Mucosa of rectum (tissue), 2 donors: Measurements from ENCODE around the gene KDM7A.

Experiments used
- H3K27ac ChIP-seq, 2 donors: one replicate each; pipeline ENCODE4 v1.7.0; 2013; ENCODE audit warnings: inconsistent platforms in 2 of 2, low read depth in 2 of 2, low read length in 2 of 2
- H3K27me3 ChIP-seq, 2 donors: one replicate each; pipeline ENCODE4 v1.7.0; 2013; ENCODE audit warnings: low read length in 2 of 2; ENCODE audit not compliant: control insufficient read depth in 2 of 2, insufficient read depth in 2 of 2
- H3K36me3 ChIP-seq, 2 donors: one replicate each; pipeline ENCODE4 v1.7.0; 2013; ENCODE audit warnings: low read length in 2 of 2; ENCODE audit not compliant: control insufficient read depth in 2 of 2, insufficient read depth in 2 of 2
- H3K4me1 ChIP-seq, 2 donors: one replicate each; pipeline ENCODE4 v1.7.0; 2013; ENCODE audit warnings: low read length in 2 of 2, mild to moderate bottlenecking in 1 of 2; ENCODE audit not compliant: control insufficient read depth in 2 of 2, insufficient read depth in 2 of 2
- H3K4me3 ChIP-seq, 2 donors: one replicate each; pipeline ENCODE4 v1.7.0; 2013; ENCODE audit warnings: low read length in 2 of 2
- H3K9ac ChIP-seq, 2 donors: one replicate each; pipeline ENCODE4 v1.7.0; 2013; ENCODE audit warnings: low read length in 2 of 2, low read depth in 1 of 2, mild to moderate bottlenecking in 1 of 2
- H3K9me3 ChIP-seq, 2 donors: one replicate each; pipeline ENCODE4 v1.7.0; 2013; ENCODE audit warnings: low read length in 2 of 2; ENCODE audit not compliant: control insufficient read depth in 2 of 2
- donor health status: healthy.
- donor health status: Normal muscosa, but diverticular disease.

The KDM7A gene

DNA sequence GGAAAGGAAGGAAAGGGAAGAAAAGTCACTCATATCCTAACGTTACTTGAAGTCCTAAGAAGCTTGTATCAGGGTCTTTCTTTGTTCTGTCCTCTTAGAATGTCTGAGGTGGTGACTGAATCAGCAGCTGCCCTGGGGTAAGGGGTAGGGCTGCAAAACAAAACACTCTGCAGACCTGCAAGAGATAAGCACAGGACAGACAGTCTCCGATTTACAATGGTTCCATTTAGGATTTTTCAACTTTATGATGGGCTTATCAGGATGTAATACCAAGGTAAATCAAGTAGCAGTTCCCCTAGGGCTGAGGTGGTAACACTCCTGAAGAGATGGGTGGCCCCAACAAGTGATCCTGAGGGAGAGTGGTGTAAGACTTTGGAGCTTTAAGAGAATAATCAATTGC, 16.5 kb downstream of the KDM7A start:
- Histone ChIP-seq H3K4me3 (no peak overlapping the region), H3K27me3 (no peaks in the 10 kb centered on the region), H3K4me1 (peaks cover 2 to 10% of the 10 kb centered on the region in 2 donors), H3K9me3 (no peaks in the 10 kb centered on the region), H3K36me3 (no peaks in the 10 kb centered on the region), H3K9ac (no peak overlapping the region), H3K27ac (no peak overlapping the region)

DNA sequence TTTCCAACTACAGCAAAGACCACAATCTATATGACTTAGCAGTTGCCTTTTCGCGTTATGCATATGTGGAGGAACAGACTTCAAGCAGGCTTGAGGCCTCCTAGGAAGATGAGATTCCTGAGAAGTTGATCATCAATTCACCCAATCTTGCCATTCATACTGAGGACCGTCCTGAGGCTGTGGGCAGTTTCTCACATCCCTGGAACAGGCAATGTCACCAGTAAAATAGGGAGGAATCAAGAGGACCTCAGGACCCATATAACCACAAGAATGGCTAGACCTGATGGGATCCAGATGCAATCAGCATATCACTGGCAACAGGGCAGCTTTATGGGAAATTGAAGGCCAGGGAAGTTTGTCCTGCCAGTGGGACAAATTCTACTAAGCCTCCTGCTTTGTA, 17.3 kb downstream of the KDM7A start:
- Histone ChIP-seq H3K27ac (no peak overlapping the region), H3K4me3 (no peak overlapping the region), H3K9me3 (no peaks in the 10 kb centered on the region), H3K4me1 (peaks cover 2 to 10% of the 10 kb centered on the region in 2 donors), H3K27me3 (no peaks in the 10 kb centered on the region), H3K9ac (no peak overlapping the region), H3K36me3 (no peaks in the 10 kb centered on the region)

DNA sequence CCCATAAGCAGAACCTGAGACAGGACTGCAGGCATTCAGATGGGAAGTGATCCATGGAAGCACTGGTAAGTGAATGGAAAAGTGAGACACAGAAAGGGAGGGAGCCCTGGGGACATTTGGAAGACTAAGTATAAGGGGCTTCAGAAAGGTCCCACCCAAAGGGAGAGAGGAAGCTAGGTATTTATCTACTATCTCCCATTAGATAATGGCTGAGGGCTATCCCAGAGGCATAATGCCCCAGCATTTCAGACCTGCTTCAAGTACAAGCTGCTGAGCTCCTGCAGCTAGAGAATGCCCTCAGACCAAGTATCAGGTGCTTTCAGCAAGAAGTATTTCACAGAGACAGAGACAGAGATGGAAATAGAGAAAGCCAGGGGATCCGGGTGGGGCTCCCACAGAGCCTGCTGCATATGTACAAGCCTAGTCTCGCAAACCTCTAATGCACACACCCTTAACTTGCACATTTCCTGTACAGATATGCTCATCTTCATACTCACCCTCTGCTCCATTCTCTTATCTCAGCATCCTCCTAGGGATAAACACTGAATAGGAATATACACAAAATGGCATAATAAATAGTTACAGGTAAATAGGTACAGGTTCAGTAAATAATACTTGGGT, 20.2 kb downstream of the KDM7A start:
- Histone ChIP-seq H3K9ac (no peak overlapping the region), H3K27me3 (no peaks in the 10 kb centered on the region), H3K36me3 (no peaks in the 10 kb centered on the region), H3K9me3 (no peaks in the 10 kb centered on the region), H3K4me3 (no peak overlapping the region), H3K27ac (no peak overlapping the region), H3K4me1 (peaks cover 2 to 10% of the 10 kb centered on the region in 2 donors)

DNA sequence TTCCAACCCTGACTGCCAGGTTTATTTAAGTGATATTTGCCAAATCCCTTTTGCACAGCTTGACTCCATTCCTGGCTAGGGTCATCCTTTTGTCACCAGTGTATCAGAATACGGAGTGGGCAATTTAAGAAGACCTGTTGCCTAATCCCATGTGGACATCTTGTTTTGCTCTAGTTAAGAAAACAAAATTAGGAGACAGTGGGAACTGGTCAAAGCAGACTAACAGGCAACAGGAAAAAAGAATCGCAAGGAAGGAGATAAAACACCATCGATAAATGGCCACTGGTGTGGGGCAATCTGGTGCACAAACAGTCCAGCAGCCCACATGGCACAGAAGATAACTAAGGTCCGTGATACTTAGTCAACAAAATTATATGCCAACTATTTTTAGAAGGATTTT, 21.4 kb downstream of the KDM7A start:
- Histone ChIP-seq H3K27ac (no peak overlapping the region), H3K4me1 (peaks cover 2 to 3% of the 10 kb centered on the region in 2 donors), H3K9me3 (no peaks in the 10 kb centered on the region), H3K27me3 (no peaks in the 10 kb centered on the region), H3K4me3 (no peak overlapping the region), H3K36me3 (no peaks in the 10 kb centered on the region), H3K9ac (no peak overlapping the region)

DNA sequence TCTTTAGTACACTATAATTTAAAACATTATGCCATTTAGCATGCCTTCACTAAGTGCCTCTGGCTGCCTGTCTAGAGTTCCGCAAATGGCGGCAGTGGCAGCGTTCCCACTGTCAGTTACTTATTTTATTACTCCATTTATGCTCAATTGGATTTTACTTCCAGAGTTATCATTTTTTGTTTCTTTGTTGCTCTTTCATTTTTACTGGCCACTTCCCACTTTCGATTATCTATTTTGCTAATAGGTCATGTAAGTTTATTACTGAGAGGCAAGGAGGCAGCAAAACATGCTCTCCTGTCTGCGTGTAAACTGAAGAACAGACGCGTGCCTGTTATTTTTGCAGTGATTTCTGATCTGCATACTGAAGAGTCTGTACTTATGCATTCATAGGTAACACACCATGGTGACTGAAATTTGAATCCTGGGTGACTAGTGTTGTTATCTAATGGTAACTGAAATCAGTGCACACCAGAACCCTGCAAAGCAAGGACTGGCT, 23.1 kb downstream of the KDM7A start:
- H3K36me3 ChIP-seq: no peaks in the 10 kb centered on the region
- H3K4me3 ChIP-seq: no peak overlapping the region

GRCh38 chr7:140146574-140146973, 30.2 kb downstream of the KDM7A start:
- H3K4me3 ChIP-seq: no peak overlapping the region
- H3K36me3 ChIP-seq: peaks cover 3 to 4% of the 10 kb centered on the region in 2 donors
- no peaks in the 10 kb centered on the region for H3K9me3 ChIP-seq
- H3K27me3 ChIP-seq: no peaks in the 10 kb centered on the region
- no peak overlapping the region for H3K9ac ChIP-seq
- H3K27ac ChIP-seq: no peak overlapping the region
- peaks cover 0 to 3% of the 10 kb centered on the region in 2 donors for H3K4me1 ChIP-seq

More for the DNA sequence above, 23.1 kb downstream of the KDM7A start:
- Histone ChIP-seq H3K9me3 (no peaks in the 10 kb centered on the region), H3K4me1 (no peaks in the 10 kb centered on the region), H3K9ac (no peak overlapping the region), H3K27me3 (no peaks in the 10 kb centered on the region), H3K27ac (no peak overlapping the region)

GRCh38 chr7:140145709-140146108, 31.1 kb downstream of the KDM7A start:
- no peaks in the 10 kb centered on the region for H3K9me3 ChIP-seq
- no peak overlapping the region for H3K27ac ChIP-seq
- no peak overlapping the region for H3K4me3 ChIP-seq
- no peak overlapping the region for H3K9ac ChIP-seq
- H3K4me1 ChIP-seq: peaks cover 0 to 3% of the 10 kb centered on the region in 2 donors
- H3K27me3 ChIP-seq: no peaks in the 10 kb centered on the region
- H3K36me3 ChIP-seq: peaks cover 3 to 4% of the 10 kb centered on the region in 2 donors

DNA sequence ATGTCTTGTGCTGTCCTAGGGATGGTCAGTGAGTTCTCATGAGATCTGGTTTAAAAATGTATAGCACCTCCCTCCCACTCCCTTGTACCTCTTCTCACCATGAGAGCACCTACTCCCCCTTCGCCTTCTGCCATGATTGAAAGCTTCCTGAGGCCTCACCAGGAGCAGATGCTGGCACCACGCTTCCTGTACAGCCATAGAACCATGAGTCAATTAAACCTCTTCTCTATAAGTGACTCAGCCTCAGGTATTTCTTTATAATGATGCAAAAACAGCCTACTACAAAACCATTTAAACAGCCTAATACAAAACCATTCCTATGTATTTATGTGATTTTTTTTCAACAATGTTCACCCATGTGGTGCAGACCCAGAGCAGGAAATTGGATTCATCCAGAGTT, 32.0 kb downstream of the KDM7A start:
- H3K36me3 ChIP-seq: peaks cover 3 to 4% of the 10 kb centered on the region in 2 donors
- H3K27me3 ChIP-seq: no peaks in the 10 kb centered on the region
- H3K4me1 ChIP-seq: peaks cover 0 to 3% of the 10 kb centered on the region in 2 donors
- H3K27ac ChIP-seq: no peak overlapping the region
- H3K9ac ChIP-seq: no peak overlapping the region
- no peaks in the 10 kb centered on the region for H3K9me3 ChIP-seq
- H3K4me3 ChIP-seq: no peak overlapping the region

- Histone ChIP-seq H3K9ac (no peak overlapping the region), H3K36me3 (peaks cover 3 to 4% of the 10 kb centered on the region in 2 donors), H3K4me1 (peaks cover 0 to 3% of the 10 kb centered on the region in 2 donors), H3K4me3 (no peak overlapping the region), H3K9me3 (no peaks in the 10 kb centered on the region), H3K27ac (no peak overlapping the region), H3K27me3 (no peaks in the 10 kb centered on the region)
Observed at GRCh38 chr7:140143997-140144396, 32.8 kb downstream of the KDM7A start.

DNA sequence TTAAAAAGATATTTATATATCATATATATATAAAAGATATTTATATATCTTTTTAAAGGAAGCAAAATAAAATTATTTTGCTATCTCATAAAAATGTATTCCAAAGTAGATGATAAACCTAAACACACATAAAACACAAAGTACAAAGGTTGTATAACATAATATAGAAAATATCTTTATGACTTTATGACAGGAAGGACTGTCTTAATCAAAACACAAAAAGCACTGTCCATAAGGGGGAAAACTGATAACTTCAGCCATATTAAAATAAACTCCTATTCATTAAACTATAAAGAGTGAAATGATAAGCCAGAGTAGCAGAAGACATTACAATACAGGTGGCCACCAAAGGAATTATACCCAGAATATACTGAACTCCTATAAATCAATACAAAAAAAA, 34.8 kb downstream of the KDM7A start:
- Histone ChIP-seq H3K36me3 (peaks cover 4 to 7% of the 10 kb centered on the region in 2 donors), H3K27ac (no peak overlapping the region), H3K9ac (no peak overlapping the region), H3K4me3 (no peak overlapping the region), H3K9me3 (no peaks in the 10 kb centered on the region), H3K27me3 (no peaks in the 10 kb centered on the region), H3K4me1 (peaks cover 0 to 3% of the 10 kb centered on the region in 2 donors)
